HG02759 (cell line): ENCODE measurements around the gene CTNND2.

Experiments
- ATAC-seq: cut with Tn5 transposase; IDR thresholded peaks from one replicate; pipeline ENCODE4 v1.9.1; 2021; ENCODE audit warnings: mild to moderate bottlenecking, moderate library complexity; ENCODE audit not compliant: unreplicated experiment

Gene CTNND2

DNA sequence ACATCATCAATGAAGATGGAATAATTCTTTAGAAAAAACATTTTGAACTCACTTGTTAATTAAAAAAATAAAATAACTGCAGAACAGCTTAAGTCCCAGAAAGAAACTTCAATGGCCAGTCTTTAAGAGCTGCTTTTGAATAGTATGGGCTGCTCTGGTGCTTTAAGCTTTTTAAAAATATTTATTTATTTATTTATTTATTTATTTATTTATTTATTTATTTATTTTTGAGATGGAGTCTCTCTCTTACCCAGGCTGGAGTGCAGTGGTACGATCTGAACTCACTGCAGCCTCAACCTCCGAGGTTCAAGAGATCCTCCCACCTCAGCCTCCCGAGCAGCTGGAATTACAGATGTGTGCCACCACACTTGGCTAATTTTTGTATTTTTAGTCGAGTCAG is 626.9 kb downstream of the CTNND2 start:
- no peak for ATAC-seq

DNA sequence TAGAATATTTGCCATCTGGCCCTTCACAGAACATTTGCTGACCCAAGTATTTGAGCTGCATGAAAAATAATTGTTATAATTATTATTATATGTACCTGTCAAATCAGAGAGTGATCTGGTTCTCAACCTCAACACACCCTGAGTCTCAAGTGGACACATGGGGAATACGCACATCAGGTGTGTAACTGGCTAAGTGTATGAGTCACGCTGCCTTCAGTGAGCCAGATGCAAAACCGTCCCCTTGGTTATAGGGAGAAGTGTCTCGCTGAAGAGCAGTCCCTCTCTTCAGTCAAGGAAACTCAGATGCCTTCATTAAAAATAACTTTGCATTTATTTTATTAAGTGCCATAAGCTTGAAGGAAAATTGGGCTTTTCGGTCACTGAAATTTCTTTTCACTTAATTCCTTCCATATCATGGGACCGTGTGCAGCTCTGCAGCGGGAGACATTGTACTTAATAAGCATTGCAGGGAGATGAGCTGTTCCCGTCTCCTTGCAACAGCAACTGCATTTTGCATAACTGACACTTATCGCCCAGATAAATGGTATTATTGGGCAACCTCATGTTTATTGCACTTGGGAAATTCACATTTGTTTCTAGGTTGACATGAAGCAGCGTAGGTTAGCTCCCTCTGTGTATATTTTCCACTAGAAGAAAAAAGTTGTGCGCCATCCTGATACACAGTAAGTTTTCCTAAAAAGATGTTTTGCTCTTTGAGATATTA is 630.9 kb downstream of the CTNND2 start:
- no peak for ATAC-seq

DNA sequence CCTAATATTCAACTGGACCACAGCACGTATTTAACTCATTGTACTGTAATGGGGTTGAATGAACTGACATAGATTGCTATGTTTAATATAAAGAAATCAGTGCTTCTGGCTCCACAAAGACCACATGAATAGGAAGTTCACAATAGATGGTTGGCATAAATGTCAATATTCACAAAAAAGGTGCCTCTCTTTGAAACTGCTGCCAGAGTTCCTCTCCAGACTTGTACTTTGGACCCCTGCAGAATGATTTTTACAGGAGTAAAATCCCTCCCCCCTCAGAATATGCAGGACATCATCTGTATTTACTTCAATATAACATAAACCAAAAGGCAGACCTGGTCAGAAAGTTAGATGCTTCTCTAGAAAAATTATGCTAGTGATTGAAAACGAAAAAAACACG is 634.7 kb downstream of the CTNND2 start:
- ATAC-seq: no peak

DNA sequence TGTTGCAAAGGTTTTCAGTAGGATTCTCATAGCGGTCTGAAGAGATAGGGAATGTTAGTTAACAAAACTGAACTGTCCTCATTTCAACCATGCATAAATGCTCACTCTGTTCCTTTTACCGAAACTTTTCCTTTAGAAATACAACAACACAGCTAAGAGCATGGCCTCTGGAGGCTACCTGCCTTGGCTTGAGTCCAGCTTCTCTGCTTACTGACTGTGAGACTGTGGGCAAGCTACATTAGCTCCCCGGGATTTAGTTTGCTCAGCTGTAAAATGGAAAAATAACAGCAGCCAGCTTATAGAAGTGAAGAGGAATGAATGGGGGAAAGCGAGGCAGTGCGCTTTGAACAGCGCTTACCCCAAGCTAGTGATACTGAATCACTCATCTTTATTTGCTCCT is 635.4 kb downstream of the CTNND2 start:
- ATAC-seq: no peak

DNA sequence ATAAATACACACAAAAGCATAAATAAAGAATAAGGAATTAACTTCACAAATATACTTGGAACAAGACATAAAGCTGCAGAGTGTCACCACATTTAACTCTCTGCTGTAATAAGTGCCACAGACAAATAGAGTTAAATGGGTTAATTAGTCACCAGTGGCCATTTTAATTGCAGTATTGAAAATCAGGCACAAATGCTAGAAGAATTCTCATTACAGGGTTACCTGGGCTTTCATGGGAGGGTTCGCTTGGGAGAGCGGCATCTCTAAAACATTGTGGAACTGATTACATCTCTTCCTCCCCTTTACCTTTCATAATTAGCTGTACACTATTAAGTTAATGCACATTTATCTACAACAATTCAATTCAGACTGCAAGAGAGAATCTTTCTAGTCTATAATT is 637.9 kb downstream of the CTNND2 start:
- no peak for ATAC-seq

DNA sequence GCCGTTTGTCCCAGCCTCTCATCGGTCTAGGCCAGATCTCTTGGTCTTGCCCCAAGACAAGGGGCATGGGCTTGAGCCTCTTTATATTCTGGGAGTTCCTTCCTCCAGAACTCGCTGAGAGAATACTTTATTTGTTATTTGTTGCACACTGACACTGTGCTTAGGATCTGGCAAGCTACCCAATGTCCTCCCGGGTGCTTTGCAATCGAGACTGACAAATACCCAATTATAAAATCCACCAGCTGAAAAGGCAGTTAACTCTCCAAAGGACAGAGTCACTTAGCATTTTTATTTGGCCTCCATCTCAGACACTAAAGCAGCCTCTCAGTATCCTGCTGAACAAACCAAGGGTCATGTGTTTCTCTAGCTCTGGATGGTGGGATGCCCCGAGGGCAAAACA is 643.0 kb downstream of the CTNND2 start:
- no peak for ATAC-seq

DNA sequence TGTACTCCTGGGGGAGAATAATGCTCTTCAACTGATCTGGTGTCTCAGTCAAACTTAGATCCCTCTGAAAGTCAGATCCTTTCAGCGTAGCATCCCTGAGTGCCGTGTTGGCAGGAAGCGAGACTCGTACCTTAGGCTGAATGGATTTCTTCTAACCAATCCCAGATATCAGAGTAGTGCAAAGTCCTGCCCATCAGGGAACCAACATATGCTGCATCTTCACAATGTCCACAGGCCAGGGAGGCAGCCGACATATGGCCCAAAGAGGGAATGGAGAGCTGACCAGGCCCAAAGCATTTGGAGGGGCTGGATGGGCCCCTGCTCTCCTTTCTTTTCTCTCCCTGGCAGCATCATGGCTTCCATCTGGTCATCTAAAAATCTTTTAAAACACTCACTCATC is 646.2 kb downstream of the CTNND2 start:
- no peak for ATAC-seq

DNA sequence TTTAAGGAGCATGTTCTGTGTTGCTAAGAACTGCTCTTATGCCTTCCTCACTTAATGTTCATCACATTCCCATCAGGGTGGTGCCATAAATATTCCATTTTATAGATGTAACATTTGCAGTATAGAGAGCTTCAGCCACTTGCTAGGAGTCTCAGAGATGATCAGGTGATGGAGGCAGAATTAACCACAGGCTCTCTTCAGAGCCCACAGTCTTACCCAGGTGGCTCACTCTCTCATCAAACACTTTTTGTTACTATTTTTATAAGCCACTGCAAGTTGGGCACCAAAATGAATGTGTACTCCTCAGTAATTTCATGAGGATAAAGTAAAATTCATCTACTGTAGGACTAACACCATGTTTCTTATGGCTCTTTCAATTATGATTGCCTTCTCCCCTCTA is 651.7 kb downstream of the CTNND2 start:
- no peak for ATAC-seq

DNA sequence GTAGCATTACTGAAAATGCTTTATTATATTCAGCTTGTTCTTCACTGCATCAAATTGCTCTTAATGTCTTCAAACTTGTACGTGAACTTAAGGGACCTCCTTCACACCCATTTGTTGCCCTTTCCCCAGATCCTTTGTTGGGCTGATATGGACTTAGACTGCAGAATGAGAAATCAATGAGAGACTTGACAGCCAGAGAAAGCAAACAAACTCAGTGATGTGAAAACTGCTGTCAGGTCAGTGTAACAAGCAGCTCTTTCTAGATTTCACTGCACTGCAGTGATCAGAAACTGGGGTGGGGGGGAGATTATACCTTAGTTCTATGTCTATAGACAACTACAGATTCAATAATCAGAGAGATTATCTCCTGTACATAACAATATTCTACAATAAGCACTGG is 652.2 kb downstream of the CTNND2 start:
- no peak for ATAC-seq

DNA sequence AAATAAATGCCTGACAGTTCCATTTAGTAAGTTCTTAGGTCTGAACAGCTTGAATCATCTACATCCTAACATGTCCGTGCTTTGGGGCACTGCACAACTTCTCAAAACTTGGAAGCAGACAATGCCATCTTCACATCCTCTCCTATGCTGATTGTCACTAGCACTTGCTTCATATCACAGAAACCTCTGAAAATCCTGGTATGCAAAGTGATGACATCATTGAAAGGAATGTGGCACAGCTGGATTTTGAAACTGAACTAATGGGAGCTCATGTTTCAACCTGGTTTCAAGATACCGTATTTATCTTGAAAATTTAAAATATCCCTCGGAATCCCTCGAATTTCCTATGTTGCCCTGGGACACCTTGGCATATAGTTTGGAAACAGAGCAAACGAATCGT is 653.0 kb downstream of the CTNND2 start:
- no peak for ATAC-seq

DNA sequence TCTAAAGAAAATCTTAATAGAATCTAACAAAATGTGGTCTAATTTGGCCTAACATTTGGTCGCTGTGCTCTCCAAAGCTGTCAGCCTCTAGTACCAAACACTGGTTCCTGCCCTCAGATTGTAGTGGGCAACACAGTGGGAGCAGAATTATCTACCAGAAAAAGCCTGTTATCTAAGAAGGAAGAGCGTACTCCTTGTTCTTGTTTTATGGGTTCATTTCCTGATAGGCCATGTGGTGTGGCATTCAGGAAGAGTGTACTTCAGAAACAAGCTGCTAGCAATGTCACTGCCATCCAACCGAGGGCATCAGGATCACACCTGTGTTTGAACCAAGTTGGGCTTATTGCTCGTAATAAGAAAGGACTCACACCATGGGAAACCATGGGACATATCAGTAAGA is 655.3 kb downstream of the CTNND2 start:
- ATAC-seq: no peak

DNA sequence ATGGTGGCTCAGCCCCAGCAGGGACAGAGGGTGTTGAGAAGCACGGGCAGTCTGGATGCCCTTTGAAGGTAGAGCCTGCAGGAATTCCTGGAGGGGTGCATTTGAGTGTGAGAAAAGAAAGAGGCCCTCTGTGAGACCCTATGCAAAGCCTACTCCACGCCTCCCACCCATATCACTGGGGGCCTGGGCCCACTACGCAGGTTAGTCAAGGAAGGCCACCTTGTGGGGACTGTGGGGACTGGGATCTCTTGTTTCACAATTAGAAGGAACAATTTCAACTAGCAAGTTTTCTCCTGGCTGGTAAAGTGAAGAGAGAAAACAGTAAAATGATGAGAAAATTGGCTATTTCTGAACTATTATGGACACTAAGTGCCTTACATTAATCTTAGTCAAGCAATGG is 657.0 kb downstream of the CTNND2 start:
- no peak for ATAC-seq

DNA sequence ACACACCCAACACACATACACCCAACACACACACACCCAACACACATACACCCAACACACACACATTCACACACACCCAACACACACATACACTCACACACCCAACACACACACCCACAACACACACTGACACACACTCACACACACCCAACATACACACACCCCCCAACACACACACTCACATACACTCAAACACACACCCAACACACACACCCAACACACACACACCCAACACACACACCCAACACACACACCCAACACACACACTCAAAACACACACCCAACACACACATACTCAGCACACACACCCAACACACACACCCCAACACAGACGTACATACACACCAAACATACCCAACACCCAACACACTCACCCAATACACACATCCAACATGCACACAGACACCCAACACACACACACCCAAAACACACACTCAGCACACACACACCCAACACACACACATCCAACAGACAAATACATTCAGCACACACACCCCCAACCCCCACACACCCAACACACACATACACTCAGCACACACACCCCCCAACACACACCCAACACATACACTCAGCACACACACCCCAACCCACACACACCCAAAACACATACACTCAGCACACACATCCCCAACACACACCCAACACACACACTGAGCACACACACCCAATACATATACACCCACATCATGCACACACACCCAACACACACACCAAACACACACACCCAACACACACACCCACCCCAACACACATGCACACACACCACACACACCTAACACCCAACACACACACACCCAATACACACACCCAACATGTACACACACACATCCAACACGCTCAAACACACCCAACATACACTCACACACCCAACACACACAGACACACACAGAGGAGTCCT is 663.7 kb downstream of the CTNND2 start:
- ATAC-seq: no peak

DNA sequence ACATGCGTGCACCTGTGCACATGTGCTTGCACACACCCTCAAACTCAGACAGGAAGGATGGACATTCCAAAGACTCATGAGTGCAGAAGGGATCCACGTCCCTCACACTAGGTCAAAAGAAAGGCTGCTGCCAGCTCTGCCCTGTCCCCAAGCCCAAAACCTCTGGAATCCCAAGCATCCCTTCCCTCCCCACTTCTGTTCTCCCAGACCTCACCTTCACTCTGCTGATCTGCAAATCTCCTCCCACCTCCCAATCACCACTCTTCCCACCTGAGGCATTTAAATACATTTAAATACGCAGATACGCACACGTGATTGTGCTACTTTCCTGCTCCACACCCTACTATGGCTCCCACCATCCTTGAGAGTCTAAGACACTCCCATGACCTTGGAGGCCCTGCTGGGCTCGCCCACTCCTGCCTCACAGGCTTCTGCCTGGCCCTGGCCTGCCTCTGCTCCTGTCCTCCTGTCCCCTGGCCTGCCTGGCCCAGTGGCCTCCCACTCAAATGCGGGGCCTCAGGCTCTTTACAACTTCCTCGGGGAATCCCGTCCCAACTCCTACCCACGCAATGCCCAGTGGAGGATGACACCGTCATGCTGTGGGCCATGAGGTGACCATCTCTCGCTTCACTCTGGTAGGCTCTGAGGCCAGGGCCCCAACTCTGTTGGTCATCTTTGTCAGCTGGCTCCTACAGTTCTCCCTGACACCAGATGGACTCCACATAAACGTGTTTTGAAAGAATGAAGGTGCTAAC is 664.8 kb downstream of the CTNND2 start:
- ATAC-seq: no peak

DNA sequence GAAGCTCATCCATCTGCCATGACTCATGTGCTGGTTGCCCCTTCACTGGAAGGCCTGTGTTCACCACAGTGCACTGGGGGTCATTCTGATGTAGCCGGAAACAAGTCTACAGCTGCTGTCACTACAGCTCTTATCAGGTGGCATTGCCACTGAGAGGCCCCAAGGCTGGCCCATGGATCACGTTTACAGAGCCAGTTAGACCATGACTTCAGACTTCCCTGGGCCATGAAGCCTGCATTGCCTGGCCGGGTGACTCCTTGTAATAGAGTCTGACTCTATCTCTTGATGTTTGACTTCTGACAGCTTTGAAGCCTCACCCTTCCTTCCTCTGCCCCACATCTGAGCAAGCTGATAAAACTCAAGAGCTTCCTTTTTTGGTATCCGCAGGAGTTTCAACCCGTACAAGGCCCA is 669.7 kb downstream of the CTNND2 start:
- no peak for ATAC-seq

DNA sequence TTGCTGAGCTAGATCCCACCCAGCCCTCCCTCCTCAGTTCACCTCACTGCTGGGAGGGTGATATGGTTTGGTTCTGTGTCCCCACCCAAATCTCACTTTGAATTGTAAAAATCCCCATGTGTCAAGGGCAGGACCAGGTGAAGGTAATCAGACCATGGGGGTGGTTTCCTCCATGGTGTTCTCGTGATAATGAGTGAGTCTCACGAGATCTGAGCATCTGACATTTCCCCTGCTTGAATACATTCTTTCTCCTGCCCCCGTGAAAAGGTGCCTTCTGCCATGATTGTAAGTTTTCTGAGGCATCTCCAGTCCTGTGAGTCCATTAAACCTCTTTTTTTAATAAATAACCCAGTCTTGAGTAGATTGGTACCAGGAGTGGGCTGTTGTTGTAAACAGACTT is 673.4 kb downstream of the CTNND2 start:
- no peak for ATAC-seq

DNA sequence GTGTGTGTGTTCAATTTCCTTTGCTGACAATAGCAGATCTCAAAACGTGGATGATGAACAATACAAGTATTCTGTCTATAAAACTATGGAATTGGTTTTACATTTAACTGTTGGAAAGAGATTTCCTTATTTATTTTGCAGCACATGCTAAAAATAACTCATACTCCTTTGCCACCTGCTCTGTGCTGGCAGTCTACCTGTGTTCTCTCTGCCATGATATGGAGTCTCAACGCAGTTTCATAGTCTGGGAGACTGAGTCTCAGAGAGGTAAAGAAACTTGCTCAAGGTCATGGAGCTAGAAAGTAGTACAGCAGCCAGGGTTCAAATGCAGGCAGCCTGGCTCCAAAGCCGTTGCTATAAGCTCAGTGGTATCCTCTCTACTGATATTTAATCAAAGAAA is 677.2 kb downstream of the CTNND2 start:
- no peak for ATAC-seq

DNA sequence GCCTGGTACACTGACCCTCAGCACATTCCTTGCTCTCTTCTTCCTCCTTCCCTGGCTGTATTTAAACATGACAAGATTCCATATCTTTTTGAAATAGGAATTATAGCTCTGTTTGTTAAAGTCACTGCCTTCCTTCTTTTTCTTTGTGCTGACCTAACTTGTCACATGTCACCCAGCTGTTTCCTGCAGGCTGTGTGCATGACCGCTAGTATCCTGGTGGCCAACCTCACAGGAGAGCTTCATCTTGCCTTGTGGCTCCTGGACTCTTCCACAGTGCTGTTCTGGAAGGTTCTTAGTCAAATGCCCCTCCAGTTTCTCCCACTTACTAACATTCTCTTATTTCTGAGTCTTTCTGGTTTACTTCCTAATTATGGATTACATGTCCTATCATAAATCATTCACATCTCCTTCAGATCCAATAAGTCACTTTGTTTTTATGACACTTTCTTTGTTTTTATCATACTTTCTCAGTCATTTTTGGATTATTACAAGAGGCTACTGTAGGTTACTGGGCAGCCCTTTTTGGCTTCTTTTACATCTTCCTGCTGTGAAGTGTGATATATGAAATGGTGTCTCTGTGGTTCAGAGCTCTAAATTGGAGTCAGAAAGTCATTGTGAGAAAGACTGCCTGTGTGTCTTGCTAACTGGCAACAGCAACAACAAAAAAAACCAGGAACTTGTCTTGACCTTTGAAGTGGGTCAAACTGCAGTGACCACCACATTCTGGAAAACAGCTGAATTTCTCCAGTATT is 679.6 kb downstream of the CTNND2 start:
- no peak for ATAC-seq

DNA sequence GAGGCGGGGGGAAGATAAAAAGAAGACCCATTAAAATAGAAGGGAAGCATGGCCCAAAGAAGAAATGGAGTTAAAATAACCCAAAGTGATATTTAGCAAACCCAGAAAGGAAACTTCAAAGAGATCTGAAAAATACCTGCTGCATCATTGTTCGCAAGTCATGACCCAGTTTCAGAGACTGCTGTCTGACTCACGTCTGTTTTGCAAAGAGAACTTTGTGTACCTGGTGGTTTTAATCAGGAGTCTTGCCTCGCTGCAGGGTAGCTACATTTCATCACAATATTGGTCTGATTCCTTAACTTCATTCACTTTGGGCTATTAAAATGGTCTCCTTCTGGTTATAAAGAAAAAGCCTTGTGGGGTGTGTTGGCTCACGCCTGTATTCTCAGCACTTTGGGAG is 682.1 kb downstream of the CTNND2 start:
- ATAC-seq: no peak

DNA sequence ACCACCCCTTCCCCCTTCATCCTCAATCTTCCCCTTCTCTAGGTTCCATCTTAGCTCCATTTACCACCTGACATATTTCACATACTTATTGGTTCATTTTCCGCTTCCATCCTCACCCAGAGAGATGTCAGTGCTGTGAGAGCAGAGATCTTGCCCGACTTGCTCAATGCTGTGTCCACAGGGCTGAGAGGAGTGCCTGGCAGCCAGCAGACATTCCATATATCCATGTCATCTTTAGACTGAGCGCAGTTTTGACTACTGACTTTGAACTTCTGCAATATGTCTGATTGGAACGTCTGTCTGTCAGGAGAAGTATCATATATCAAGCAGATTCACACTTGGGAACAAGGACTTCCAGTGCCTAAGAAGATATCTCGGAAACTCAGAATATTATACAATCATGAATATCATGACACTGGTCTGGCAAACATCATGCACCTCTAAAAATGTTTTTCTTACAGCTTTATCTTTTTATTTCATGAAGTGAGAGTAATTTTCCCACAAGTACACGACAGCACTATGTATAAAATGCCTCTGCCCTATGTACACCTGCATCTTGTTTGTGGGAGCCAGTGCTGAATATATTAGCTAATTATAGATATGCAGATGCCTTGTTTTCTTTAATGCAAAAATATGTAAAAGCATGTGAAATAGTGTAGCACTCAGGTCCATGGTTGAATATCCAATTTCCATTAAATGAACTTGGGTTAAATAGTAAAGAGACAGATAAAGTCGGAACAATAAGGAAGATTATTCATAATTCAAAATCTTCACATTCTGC is 689.2 kb downstream of the CTNND2 start:
- no peak for ATAC-seq
